Stimulated activated CD8-positive, alpha-beta memory T cell treated with anti-CD3 and anti-CD28 coated beads, Interleukin-4, amount 100 ng/mL, for 48 hours (primary cell): Measurements from ENCODE around the gene SCN9A.
"Not testable (repeated sequence)": the region's sequence is repeated elsewhere in the genome, so short reads cannot be mapped to it uniquely, and the experiment has no call there.

Source experiments
- DNase-seq: peaks from one replicate; pipeline ENCODE4 v3.0.0-alpha.2; 2020

Gene SCN9A

GRCh38 chr2:166373951-166374350, 1.8 kb downstream of the SCN9A start:
- peak; percentile 29 for DNase-seq

- DNase-seq, result no peak
These were observed 2.2 kb downstream of the SCN9A start for GRCh38 chr2:166373539-166373938.

GRCh38 chr2:166373105-166373504, 2.6 kb downstream of the SCN9A start:
- DNase-seq, result no peak

- DNase-seq, result no peak
These were observed 3.7 kb downstream of the SCN9A start for GRCh38 chr2:166372046-166372445.

GRCh38 chr2:166365803-166366420, 9.8 kb downstream of the SCN9A start:
- DNase-seq, result no peak

- DNase-seq, result no peak
These were observed 10.5 kb downstream of the SCN9A start for GRCh38 chr2:166365239-166365638.

- no peak for DNase-seq
These were observed 11.1 kb downstream of the SCN9A start for GRCh38 chr2:166364476-166365161.

GRCh38 chr2:166361351-166362153, 14.2 kb downstream of the SCN9A start:
- DNase-seq, result no peak

- DNase-seq, result no peak
These were observed 14.8 kb downstream of the SCN9A start for GRCh38 chr2:166360906-166361305.

GRCh38 chr2:166360426-166360825, 15.3 kb downstream of the SCN9A start:
- no peak for DNase-seq

GRCh38 chr2:166357950-166358321, 17.8 kb downstream of the SCN9A start:
- DNase-seq, result not testable (repeated sequence)

- DNase-seq, result no peak
These were observed 18.4 kb downstream of the SCN9A start for GRCh38 chr2:166357068-166357949.

GRCh38 chr2:166351319-166351718, 24.4 kb downstream of the SCN9A start:
- no peak for DNase-seq

- DNase-seq, result no peak
These were observed 25.2 kb downstream of the SCN9A start for GRCh38 chr2:166350525-166350924.

GRCh38 chr2:166344286-166345113, 31.2 kb downstream of the SCN9A start:
- DNase-seq, result no peak

- no peak for DNase-seq
These were observed 32.3 kb downstream of the SCN9A start for GRCh38 chr2:166343467-166343866.

- DNase-seq, result no peak
These were observed 34.3 kb downstream of the SCN9A start for GRCh38 chr2:166341426-166341825.

- no peak for DNase-seq
These were observed 36.9 kb downstream of the SCN9A start for GRCh38 chr2:166338831-166339339.

GRCh38 chr2:166337932-166338331, 37.8 kb downstream of the SCN9A start:
- DNase-seq, result no peak

- no peak for DNase-seq
These were observed 40.5 kb downstream of the SCN9A start for GRCh38 chr2:166335284-166335683.

GRCh38 chr2:166334805-166335204, 40.9 kb downstream of the SCN9A start:
- DNase-seq, result no peak

- no peak for DNase-seq
These were observed 41.9 kb downstream of the SCN9A start for GRCh38 chr2:166333801-166334200.
